Stimulated activated CD8-positive, alpha-beta memory T cell treated with anti-CD3 and anti-CD28 coated beads, Interleukin-12 subunit alpha, Interleukin-12 subunit beta, amount 100 ng/mL, for 24 hours (primary cell): ENCODE data around the gene MXD1.

ENCODE experiments used
- DNase-seq: peaks from one replicate; pipeline ENCODE4 v3.0.0-alpha.2; 2020; ENCODE audit errors: extremely low read depth

The MXD1 gene

GRCh38 chr2:69954084-69954483 lies 39.2 kb downstream of the MXD1 start:
- DNase-seq: no peak

DNA sequence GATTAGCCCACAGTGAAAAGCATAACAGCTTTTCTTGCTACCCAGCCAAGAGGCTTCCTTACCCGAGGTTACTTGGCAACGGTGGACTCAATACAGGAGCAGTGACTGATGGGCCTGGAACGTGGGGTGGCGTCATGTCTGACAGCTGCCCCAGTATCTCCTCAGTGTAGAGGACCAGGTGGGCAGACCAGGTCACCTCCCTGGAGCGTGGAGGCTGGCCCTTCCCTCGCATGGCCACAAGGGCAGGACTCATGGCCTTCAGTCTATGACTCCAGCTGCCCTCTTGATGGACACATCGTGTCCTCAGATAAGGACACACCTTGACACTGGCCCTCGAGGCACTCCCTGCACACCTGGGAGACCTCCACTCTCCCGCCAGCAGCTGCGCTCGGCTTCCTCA lies 40.1 kb downstream of the MXD1 start:
- DNase-seq: no peak

GRCh38 chr2:69956475-69956979 lies 41.6 kb downstream of the MXD1 start:
- no peak for DNase-seq

DNA sequence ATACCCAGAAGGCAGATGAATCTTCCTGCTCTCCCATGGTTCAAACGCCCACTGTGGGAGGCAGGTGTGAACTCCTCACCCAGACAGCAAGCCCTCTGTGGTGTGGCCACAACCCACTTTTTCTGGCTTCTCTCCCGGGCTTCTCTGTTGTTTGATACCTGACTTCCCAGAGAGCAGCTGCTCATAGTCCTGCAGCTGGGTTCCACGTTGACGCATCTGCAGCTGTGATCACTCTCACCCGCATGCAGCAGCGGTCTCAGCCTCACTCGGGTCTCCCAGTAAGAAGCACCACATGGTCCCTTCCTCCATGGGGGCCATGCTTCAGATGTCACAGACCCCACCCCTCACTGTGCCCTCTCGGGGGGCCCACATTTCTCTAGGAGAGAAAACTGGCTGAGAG lies 43.1 kb downstream of the MXD1 start:
- DNase-seq: no peak

DNA sequence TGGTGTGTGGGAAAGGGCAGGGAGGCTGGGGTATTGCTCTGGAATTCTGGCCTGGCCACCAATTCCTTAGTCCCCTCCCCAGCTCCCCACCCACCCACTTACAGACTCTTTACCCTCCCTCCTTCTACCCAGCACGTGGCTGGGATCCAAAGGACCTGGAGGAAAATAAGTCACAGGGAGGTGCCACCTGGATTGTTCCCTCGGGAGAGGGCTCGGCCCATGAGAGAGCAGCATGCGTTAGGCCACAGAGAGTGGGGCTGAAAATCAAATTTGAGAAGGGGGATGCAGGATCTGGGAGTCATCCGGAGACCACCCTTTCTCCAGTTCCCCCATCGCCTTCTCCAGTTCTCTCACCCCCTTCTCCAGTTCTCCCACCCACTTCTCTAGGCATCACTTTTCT lies 43.6 kb downstream of the MXD1 start:
- DNase-seq: no peak

GRCh38 chr2:69959425-69959824 lies 44.5 kb downstream of the MXD1 start:
- no peak for DNase-seq

GRCh38 chr2:69960821-69961220 lies 45.9 kb downstream of the MXD1 start:
- DNase-seq: no peak

- DNase-seq: no peak
These were observed 46.6 kb downstream of the MXD1 start, which contains the start of gene ASPRV1 for GRCh38 chr2:69961496-69961895. ASPRV1 (minus strand) TSS chr2:69961631; CDS start chr2:69961436, 195 bp downstream.

GRCh38 chr2:69962986-69963730 lies 48.2 kb downstream of the MXD1 start:
- no peak for DNase-seq

DNA sequence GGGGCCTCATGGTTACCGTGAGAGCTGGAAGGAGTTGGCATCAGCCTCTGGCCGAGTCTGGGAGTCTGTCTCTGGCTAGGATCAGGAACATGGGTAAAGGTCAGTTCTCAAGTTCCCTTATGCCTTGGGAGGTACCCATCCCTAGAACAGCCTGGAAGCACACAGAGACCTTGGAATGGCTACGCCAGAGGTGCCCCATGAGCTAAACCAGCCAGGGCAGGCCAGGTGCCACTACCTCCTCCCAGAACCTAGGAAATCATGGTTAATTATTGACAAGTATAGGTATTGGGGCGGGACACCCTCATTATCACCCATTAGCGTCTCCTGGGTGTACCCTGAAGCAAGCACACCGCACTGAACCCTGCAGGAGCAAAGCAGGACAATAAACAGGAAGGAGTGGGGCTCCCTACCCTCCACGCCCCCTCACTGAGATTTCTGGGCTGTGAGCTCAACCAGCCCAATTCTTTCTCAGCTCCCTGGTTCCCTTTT lies 49.5 kb downstream of the MXD1 start:
- no peak for DNase-seq

GRCh38 chr2:69965756-69966445 lies 51.0 kb downstream of the MXD1 start:
- no peak for DNase-seq

DNA sequence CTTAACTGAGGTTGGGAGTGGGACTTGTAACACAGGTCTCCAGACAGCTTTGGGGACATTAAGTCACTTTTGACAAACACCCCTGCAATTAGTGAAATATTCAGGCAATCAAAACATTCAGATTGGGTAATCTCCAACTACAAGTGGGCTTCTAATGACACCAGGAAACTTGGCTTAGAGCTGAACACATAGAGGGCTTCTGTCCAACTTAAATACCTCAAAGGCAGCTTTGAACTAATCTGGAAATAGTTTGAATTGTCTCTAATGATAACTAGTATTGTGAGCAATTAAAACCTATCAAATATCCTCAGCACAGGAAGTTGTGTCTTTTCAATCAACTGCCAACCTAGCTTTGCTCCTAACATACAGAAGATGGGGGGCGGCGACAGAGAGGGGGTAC lies 51.6 kb downstream of the MXD1 start:
- DNase-seq: no peak

GRCh38 chr2:69968609-69969008 lies 53.7 kb downstream of the MXD1 start:
- no peak for DNase-seq

DNA sequence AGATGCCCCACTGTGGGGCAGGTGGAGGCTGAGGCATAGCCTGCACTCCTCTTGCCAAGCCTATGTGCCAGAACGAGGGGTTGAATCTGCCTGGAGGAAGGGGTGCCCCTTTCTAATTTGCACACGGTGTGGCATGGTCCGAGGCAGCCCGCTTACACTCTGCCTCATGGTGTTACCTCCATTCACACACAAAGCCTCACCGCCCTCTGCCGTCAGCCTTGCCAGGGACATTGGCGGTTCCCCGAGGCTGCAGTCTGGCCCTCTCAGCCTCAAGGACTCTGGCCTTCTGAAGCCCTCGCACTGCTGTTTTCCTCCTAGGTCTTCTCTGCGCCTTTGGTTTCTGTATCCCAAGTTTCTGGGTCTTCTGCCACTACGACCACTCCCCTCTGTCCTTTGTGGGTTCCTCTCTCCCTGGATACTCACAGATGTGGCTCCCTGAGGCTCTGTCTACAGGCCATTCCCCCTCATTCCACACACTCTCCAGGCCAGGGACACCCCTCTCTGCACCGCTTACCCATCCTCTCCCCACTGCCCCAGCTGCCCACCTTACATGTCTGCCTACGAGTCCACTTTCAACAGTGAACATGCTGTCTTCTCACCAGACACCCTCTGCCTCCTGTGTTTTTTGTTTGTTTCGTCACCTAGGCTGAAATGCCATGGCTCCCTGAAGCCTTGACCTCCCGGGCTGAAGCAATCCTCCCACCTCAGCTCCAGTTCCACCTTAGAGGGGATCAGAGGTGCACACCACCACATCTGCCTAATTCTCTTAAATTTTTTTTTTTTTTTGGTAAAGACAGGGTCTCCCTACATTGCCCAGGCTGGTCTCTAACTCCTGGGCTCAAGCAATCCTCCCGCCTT lies 54.4 kb downstream of the MXD1 start:
- DNase-seq: no peak

GRCh38 chr2:69969991-69970390 lies 55.1 kb downstream of the MXD1 start:
- DNase-seq: no peak

DNA sequence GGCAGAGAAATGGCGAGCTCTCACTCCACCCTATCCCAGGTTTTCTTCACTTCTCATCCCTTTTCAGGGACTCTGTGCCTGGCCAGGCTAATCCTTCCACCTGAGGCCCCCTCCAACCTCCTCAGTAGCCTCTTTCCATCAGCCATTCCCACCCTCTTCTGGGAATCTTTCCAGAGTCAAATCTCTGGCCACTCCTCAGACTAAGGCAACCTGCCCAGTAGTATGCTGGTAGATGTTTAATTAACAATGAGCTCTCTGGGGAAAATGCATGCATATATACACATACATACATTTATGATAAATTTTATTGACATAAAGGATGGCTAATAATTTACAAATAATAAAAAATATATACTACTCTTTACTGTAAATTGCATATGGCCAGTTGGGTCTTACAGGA lies 57.9 kb downstream of the MXD1 start:
- DNase-seq: no peak

- no peak for DNase-seq
These were observed 58.4 kb downstream of the MXD1 start for GRCh38 chr2:69973335-69973735.

DNA sequence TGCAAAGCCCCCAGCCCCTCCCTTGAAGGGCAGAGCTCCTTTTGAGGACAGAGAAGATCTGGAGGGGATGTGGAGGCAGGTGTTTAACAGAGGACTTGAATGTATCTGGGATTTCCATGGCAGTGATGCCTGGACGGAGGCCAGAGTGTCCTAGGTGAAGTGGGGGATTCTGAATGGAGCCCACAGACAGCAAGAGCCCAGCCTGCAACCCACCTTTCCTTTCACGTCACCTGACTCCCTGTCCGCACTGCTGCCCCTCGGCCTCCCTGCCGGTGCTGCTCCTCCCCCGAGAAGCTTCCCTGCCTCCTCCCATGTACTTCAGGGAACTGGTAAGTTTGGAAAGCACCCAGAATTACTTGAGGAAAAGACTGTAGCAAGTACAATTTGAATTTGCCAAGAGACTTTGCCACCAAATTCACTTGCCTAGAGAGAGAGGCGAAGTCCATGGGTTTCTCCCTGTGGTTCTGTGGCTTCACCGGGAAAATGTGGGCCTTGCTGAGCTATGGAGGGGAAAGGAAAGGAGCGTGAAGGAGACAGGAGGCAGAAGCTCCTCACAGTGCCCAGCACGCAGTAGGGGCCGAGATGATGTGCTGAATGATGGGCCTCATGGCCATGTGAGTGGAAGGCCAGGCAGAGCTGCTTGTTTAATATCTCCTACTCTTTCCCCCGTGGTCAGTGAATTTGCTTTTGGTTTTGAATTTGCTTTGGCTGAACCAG lies 60.4 kb downstream of the MXD1 start:
- DNase-seq: no peak

DNA sequence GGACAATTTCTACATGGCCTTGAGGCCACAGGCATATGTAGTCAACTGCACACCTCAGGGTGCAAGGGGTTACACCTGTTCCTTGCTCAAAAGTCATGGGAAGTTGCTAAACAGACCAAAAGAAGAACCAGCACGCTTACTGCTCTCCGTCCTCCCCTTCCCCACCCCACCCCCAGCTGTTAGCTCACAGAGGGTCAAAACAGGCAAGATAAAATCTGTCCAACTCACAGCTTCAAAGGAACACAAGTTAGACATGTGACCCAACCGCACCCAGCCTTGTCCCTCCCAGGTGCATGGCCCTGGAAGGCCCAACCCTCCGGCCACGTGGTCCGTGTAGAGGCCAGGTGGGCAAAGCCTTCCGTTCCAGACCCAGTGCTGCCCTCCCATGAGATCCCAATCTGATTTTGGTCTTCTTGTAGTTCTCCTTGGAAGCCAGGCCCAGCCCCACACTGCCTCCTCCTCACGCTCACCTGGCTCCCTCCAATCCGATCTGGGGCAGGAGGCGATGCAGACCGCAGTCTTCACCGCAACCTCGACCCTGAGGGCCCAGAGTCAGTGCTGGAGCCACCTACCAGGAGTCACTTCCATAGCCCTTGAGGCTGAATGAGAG lies 61.0 kb downstream of the MXD1 start:
- no peak for DNase-seq

DNA sequence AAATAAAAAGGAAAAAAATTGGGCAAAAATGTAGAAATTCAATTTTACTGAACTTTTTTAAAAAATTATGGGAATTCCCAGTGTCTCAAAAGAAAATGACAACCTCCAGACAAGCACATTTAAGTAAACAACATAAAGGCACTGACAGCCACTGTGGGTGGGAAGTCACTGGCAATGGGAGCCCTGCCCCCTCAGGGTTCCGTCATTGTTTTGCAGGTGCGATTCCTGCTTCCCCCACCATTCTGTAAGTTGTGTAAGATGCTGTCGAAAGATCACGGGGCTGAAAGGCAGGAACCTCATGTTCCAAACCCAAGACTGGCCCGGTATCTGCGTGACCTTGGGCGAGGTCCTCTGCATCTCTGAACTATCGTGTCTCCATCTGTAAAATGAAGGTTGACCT lies 62.3 kb downstream of the MXD1 start:
- no peak for DNase-seq

DNA sequence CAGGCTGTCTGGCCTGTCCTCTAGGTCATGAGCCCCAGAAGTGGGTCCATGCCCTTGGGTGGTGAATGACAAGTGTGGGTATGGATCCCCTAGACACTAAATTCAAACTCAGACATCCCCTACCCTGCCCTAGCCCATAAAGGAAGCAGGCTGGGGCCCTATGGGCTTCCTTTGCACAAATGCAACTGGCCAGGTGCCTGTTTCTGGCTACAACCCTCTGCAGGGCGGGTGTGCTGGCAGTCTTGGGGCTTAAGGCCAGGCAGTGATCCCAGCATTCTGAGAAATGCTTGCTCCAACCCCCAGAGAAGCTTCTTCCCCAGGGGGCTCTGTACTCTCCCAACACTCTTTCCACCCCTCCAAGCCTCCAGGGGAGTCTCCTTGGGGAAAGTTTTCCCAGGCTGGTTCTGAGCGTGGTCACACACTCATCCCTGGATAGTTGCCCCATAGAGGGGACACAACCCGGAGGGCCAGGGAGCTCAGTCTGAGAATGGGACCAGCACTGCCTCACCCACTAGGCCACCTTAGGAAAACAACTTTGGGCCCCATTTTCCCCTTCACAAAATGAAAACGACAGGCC lies 63.1 kb downstream of the MXD1 start:
- DNase-seq: no peak
